Gastrocnemius medialis (tissue), 4 donors: Measurements from ENCODE around the gene VPS41. TPM values are rescaled to one million over a fixed set of nuclear protein-coding genes. Genes with fewer than 3 reads are reported as not detected.

Experiments used
- ATAC-seq, 2 donors: fragments of 150-250 bp; one replicate each; pipeline ENCODE4 v1.9.1; 2016
- DNase-seq, 2 donors: peaks; one replicate each; pipeline ENCODE4 v3.0.0-alpha.2; 2019
- H3K27ac ChIP-seq, 4 donors: fragments of 200-600 bp; sonication (generic); 1 replicate in 1 of 4; 2 replicates in 3 of 4; pipeline ENCODE4 v1.5.1; 2016 to 2018; ENCODE audit warnings: mild to moderate bottlenecking in 2 of 4, moderate library complexity in 1 of 4
- H3K27me3 ChIP-seq, 3 donors: fragments of 200-600 bp; sonication (generic) in 2 of 3; 1 replicate in 1 of 3; 2 replicates in 2 of 3; pipeline versions ENCODE4 v1.5.1 to v1.6.0; 2016 to 2019; ENCODE audit warnings: mild to moderate bottlenecking in 1 of 3, moderate library complexity in 1 of 3
- H3K36me3 ChIP-seq, 2 donors: fragments of 200-600 bp; sonication (generic) in 1 of 2; one replicate each; pipeline ENCODE4 v1.5.1; 2017 to 2018
- H3K4me1 ChIP-seq, 2 donors: fragments of 200-600 bp; sonication (generic) in 1 of 2; one replicate each; pipeline ENCODE4 v1.5.1; 2016 to 2017; ENCODE audit warnings: mild to moderate bottlenecking in 2 of 2
- H3K4me3 ChIP-seq, 4 donors: fragments of 200-600 bp; sonication (generic) in 3 of 4; 1 replicate in 1 of 4; 2 replicates in 3 of 4; pipeline ENCODE4 v1.5.1; 2016 to 2019; ENCODE audit warnings: mild to moderate bottlenecking in 2 of 4
- H3K9me3 ChIP-seq, 3 donors: fragments of 200-600 bp; sonication (generic) in 2 of 3; 1 replicate in 1 of 3; 2 replicates in 2 of 3; pipeline ENCODE4 v1.5.1; 2016 to 2019
- POLR2A ChIP-seq, 2 donors: fragments of 450-650 bp; IDR thresholded peaks; one replicate each; pipeline ENCODE4 v1.6.1; 2017; ENCODE audit warnings: antibody characterized with exemption in 2 of 2, mild to moderate bottlenecking in 2 of 2, moderate library complexity in 2 of 2
- in situ Hi-C, 4 donors: fragments of 200-750 bp; cut with MboI; loops; one replicate each; pipeline versions ENCODE4 v1.15.0 to v1.8.0; 2017; ENCODE audit warnings: low sequenced_read_pairs in 4 of 4
- intact Hi-C: fragments of 100-400 bp; cut with DNase I; formaldehyde crosslinking; loops from one replicate; pipeline ENCODE4 v1.15.1; 2023; ENCODE audit warnings: low total_unique reads
- total RNA-seq, 4 donors: library from RNA; depleted of rRNA; stranded (reverse); fragments of >200 nt; gene quantifications; one replicate each; pipeline versions ENCODE4 v1.1.0 to v1.2.3, GENCODE V29; 2016
- TF ChIP-seq, protein P1 (sequence below), 5 experiments: fragments of 450-650 bp in 3 of 5; fragments of 200-600 bp in 2 of 5; sonication (generic) in 2 of 5; IDR thresholded peaks in 4 of 5; conservative IDR thresholded peaks in 1 of 5; 1 replicate in 4 of 5; 2 replicates in 1 of 5; pipeline ENCODE4 v1.5.1; 2016 to 2019; ENCODE audit warnings: antibody characterized with exemption in 5 of 5, mild to moderate bottlenecking in 3 of 5, moderate library complexity in 3 of 5

VPS41 gene
- total RNA-seq, 4 donors from 2014 or later, result 6.3 to 15.3 (median 11.6) TPM

DNA sequence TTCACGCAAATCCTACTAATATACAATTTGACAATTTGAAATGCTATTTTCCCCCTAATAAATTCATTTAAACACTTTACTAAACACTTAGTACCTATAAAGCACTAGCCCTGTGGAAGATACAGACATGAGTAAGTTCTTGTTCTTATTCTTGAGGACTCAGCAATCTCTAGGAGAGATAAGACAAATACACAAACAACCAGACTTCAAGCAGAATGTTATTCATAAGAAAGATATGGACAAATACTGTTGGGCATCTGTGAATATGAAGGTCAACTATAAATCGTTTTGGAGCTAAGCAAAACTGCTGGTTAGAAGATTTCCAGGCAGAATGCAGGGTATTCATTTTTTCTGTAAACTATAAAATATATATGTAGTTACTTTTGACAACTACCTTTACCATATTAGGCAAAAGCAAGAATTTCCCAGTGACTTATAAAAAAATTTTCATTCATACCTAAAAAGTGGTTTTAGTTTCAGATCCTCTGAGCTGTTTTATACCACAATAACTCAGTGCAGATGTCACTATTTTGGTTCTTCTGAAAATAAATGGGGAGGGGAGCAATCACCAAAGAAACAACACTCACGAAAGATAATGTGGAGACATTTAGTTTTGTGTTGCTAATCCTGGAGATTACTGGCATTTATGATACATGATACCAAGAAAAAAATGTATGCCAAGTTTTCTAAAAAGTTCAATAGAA lies 3.8 kb downstream of the VPS41 start:
- Histone ChIP-seq H3K4me3 (no peak overlapping the region), H3K36me3 (no peaks in the 10 kb centered on the region), H3K27ac (no peak overlapping the region), H3K27me3 (no peaks in the 10 kb centered on the region), H3K4me1 (peaks cover 3 to 7% of the 10 kb centered on the region in 2 donors), H3K9me3 (no peaks in the 10 kb centered on the region)
- TF ChIP-seq POLR2A (IDR thresholded peaks at IDR 0.05), result no peak
- TF ChIP-seq, protein P1, sequence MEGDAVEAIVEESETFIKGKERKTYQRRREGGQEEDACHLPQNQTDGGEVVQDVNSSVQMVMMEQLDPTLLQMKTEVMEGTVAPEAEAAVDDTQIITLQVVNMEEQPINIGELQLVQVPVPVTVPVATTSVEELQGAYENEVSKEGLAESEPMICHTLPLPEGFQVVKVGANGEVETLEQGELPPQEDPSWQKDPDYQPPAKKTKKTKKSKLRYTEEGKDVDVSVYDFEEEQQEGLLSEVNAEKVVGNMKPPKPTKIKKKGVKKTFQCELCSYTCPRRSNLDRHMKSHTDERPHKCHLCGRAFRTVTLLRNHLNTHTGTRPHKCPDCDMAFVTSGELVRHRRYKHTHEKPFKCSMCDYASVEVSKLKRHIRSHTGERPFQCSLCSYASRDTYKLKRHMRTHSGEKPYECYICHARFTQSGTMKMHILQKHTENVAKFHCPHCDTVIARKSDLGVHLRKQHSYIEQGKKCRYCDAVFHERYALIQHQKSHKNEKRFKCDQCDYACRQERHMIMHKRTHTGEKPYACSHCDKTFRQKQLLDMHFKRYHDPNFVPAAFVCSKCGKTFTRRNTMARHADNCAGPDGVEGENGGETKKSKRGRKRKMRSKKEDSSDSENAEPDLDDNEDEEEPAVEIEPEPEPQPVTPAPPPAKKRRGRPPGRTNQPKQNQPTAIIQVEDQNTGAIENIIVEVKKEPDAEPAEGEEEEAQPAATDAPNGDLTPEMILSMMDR (IDR thresholded peaks at IDR 0.05 in 4 of 5, conservative IDR thresholded peaks at IDR 0.05 in 1 of 5), result no peak
- ATAC-seq, result no peak
- in situ Hi-C loops (no loop called here), intact Hi-C loops (no loop called here)
- DNase-seq, result no peak

GRCh38 chr7:38903057-38903456 lies 5.9 kb downstream of the VPS41 start:
- H3K27ac ChIP-seq, result no peak overlapping the region

DNA sequence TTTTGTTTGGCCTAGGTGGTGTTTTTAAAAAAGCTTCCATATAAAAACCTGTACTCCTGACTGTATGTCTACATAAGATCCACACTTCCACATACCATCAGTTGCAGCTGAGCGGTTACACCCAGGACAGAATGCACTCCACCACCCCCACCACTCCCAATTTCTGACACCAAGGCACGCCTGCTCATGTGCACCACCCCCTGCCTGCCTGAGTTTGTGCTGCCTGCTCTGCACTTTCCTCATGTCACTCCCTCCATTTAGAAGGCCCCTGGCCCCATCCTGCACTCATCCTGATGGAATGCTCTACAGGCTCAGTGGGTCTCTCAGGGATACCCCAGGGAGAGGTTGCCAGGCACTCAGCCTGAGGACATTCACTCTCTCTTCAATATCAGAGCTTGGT lies 6.5 kb downstream of the VPS41 start:
- H3K9me3 ChIP-seq, result no peaks in the 10 kb centered on the region
- H3K36me3 ChIP-seq, result no peaks in the 10 kb centered on the region
- no peaks in the 10 kb centered on the region for H3K4me1 ChIP-seq
- no peaks in the 10 kb centered on the region for H3K27me3 ChIP-seq
- ATAC-seq (no peak), DNase-seq (no peak)
- no peak overlapping the region for H3K27ac ChIP-seq
- intact Hi-C loops (no loop called here), in situ Hi-C loops (no loop called here)
- H3K4me3 ChIP-seq, result no peak overlapping the region
- no peak for TF ChIP-seq POLR2A (IDR thresholded peaks at IDR 0.05)
- TF ChIP-seq, protein P1 (IDR thresholded peaks at IDR 0.05 in 4 of 5, conservative IDR thresholded peaks at IDR 0.05 in 1 of 5), result no peak

More at GRCh38 chr7:38903057-38903456, 5.9 kb downstream of the VPS41 start:
- no peak overlapping the region for H3K4me3 ChIP-seq
- intact Hi-C loops, result no loop called here
- TF ChIP-seq, protein P1 (IDR thresholded peaks at IDR 0.05 in 4 of 5, conservative IDR thresholded peaks at IDR 0.05 in 1 of 5), result no peak
- no peak for TF ChIP-seq POLR2A (IDR thresholded peaks at IDR 0.05)
- in situ Hi-C loops, result no loop called here
- no peaks in the 10 kb centered on the region for H3K9me3 ChIP-seq
- H3K4me1 ChIP-seq, result peaks cover 0 to 3% of the 10 kb centered on the region in 2 donors
- no peak for ATAC-seq
- no peak for DNase-seq
- H3K36me3 ChIP-seq, result no peaks in the 10 kb centered on the region
- H3K27me3 ChIP-seq, result no peaks in the 10 kb centered on the region

DNA sequence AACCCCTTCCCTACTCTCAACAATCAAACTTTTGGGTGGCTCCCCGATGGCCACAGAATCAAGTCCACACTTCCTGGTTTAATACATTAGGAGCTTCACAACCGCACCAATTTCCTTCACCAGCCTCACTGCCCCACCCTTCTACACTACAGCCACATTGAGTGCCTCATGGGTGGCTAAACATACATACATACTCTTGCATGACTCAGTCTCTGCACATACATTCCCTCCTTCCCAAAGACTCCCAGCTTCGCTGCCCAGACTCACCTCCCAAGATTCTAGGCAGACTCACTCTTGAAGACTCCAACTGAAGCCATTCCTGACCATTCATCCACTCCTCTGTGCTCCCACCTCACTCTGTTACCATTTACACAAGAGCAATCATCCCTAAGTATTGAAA lies 15.9 kb downstream of the VPS41 start:
- ATAC-seq, result no peak
- intact Hi-C loops (no loop called here), in situ Hi-C loops (no loop called here)
- no peak for DNase-seq
- no peaks in the 10 kb centered on the region for H3K27me3 ChIP-seq
- H3K4me3 ChIP-seq, result no peak overlapping the region
- H3K36me3 ChIP-seq, result peaks cover 2 to 10% of the 10 kb centered on the region in 2 donors
- H3K4me1 ChIP-seq, result no peaks in the 10 kb centered on the region
- TF ChIP-seq POLR2A (IDR thresholded peaks at IDR 0.05), result no peak
- no peak overlapping the region for H3K27ac ChIP-seq
- H3K9me3 ChIP-seq, result no peaks in the 10 kb centered on the region

- ATAC-seq (no peak), DNase-seq (no peak)
- H3K4me1 ChIP-seq, result no peaks in the 10 kb centered on the region
- in situ Hi-C loops (no loop called here), intact Hi-C loops (no loop called here)
- H3K36me3 ChIP-seq, result peaks cover 0 to under 1% of the 10 kb centered on the region in 2 donors
- no peaks in the 10 kb centered on the region for H3K9me3 ChIP-seq
- TF ChIP-seq, protein P1 (IDR thresholded peaks at IDR 0.05 in 4 of 5, conservative IDR thresholded peaks at IDR 0.05 in 1 of 5), result no peak
- no peak for TF ChIP-seq POLR2A (IDR thresholded peaks at IDR 0.05)
- no peaks in the 10 kb centered on the region for H3K27me3 ChIP-seq
- H3K27ac ChIP-seq, result no peak overlapping the region
- H3K4me3 ChIP-seq, result no peak overlapping the region
These were observed 18.4 kb downstream of the VPS41 start for GRCh38 chr7:38890597-38890996.
